ENCODE results near the gene PPP4R3A.
A peak's percentile ranks its signal among the peaks of the same experiment; 100 is the strongest.

The PPP4R3A gene

DNA sequence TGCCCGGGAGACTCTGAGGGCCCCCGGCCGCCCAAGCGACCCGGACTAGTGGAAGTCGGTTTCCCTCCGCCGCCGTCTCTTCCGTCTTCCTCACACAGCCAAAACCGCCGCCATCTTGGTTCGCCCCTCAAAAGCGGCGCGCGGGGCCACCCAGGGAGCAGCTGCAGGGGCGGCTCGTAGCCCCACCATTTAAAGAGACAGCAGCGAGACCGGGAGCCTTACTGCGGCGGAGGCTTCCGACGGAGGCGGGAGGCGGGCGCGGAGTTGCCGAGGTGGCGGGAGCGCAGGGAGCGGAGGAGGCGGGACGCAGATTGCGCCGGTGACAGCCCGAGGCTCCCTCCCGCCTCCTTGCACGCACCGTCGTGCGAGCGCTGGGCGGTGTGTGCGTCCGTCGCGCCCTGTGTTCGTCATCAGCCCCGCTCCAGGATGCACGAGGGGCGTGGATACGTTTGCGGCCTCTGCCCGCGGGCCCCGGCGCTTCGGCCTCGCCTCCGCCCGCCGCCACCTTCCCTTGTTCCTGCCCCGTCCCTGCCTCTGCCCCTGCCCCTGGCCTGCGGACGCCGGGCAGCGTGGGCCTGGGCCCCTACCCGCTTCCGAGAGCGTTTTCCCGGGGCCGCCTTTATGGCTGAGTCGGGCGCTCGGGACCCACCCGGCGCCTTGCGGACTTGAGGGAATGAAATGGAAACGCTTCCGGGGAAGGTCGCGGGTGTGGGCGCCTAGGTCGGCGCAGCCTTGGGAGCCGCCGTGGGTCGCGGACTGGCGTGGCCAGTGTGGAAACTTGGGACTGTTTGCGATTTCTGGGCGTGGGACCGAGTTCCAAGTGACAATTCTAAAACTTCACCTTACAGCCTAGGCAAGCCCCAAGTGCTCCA, at the start of gene PPP4R3A:
Gene PPP4R3A, minus strand, starts transcription at position 140 of the 872 bp plus-strand sequence. CDS start 663 bp downstream, outside the sequence.
- TF ChIP-seq TAF1 (IDR thresholded peaks at IDR 0.05; ENCODE audit: low read depth) (peak; percentile 100), NFIC (IDR thresholded peaks at IDR 0.05) (peak; percentile 9; the same call in 1 of the 2 replicates), TEAD4 (IDR thresholded peaks at IDR 0.05) (no peak), CEBPB (IDR thresholded peaks at IDR 0.05) (no peak), EP300 (IDR thresholded peaks at IDR 0.05; ENCODE audit: borderline replicate concordance) (no peak; the same call in 1 of the 2 replicates), CREB1 (IDR thresholded peaks at IDR 0.05; ENCODE audit: low read depth) (peak; percentile 95), RAD21 (IDR thresholded peaks at IDR 0.05; ENCODE audit: low read depth) (no peak), YY1 (IDR thresholded peaks at IDR 0.05; ENCODE audit: low read depth) (peak; percentile 97), ZBTB7A (IDR thresholded peaks at IDR 0.05; ENCODE audit: low read depth) (no peak), EGR1 (IDR thresholded peaks at IDR 0.05) (peak; percentile 63), TCF12 (IDR thresholded peaks at IDR 0.05; ENCODE audit: low read depth) (peak; percentile 53; the same call in 1 of the 2 replicates), FOXM1 (IDR thresholded peaks at IDR 0.05; ENCODE audit: borderline replicate concordance, low read depth) (0 out of 2 replicates have a peak, but pooled peaks have one; percentile 16)
- TF ChIP-seq, protein P1, sequence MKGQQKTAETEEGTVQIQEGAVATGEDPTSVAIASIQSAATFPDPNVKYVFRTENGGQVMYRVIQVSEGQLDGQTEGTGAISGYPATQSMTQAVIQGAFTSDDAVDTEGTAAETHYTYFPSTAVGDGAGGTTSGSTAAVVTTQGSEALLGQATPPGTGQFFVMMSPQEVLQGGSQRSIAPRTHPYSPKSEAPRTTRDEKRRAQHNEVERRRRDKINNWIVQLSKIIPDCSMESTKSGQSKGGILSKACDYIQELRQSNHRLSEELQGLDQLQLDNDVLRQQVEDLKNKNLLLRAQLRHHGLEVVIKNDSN (IDR thresholded peaks at IDR 0.05) = peak; percentile 26; the same call in 1 of the 2 replicates
- TF ChIP-seq, protein P2, sequence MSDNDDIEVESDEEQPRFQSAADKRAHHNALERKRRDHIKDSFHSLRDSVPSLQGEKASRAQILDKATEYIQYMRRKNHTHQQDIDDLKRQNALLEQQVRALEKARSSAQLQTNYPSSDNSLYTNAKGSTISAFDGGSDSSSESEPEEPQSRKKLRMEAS (IDR thresholded peaks at IDR 0.05) = peak; percentile 91
- TF ChIP-seq, protein P3, sequence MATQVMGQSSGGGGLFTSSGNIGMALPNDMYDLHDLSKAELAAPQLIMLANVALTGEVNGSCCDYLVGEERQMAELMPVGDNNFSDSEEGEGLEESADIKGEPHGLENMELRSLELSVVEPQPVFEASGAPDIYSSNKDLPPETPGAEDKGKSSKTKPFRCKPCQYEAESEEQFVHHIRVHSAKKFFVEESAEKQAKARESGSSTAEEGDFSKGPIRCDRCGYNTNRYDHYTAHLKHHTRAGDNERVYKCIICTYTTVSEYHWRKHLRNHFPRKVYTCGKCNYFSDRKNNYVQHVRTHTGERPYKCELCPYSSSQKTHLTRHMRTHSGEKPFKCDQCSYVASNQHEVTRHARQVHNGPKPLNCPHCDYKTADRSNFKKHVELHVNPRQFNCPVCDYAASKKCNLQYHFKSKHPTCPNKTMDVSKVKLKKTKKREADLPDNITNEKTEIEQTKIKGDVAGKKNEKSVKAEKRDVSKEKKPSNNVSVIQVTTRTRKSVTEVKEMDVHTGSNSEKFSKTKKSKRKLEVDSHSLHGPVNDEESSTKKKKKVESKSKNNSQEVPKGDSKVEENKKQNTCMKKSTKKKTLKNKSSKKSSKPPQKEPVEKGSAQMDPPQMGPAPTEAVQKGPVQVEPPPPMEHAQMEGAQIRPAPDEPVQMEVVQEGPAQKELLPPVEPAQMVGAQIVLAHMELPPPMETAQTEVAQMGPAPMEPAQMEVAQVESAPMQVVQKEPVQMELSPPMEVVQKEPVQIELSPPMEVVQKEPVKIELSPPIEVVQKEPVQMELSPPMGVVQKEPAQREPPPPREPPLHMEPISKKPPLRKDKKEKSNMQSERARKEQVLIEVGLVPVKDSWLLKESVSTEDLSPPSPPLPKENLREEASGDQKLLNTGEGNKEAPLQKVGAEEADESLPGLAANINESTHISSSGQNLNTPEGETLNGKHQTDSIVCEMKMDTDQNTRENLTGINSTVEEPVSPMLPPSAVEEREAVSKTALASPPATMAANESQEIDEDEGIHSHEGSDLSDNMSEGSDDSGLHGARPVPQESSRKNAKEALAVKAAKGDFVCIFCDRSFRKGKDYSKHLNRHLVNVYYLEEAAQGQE (IDR thresholded peaks at IDR 0.05; ENCODE audit: low read depth) = no peak

DNA sequence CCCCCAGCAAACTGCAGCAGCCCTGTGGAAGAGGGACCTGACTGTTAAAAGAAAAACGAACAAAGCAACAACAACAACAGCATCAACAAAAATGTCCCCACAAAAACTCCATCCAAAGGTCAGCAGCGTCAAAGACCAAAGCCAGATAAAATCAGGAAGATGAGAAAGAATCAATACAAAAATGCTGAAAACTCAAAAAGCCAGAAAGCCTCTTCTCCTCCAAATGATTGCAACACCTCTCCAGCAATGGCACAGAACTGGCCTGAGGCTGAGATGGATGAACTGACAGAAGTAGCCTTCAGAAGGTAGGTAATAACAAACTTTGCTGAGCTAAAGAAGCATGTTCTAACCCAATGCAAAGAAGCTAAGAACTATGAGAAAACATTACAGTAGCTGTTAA, 45.4 kb upstream of the PPP4R3A start:
- TF ChIP-seq YY1 (IDR thresholded peaks at IDR 0.05; ENCODE audit: low read depth) = no peak
- TF ChIP-seq, protein P2 (IDR thresholded peaks at IDR 0.05) = no peak
- no peak for TF ChIP-seq TCF12 (IDR thresholded peaks at IDR 0.05; ENCODE audit: low read depth)
- TF ChIP-seq, protein P3 (IDR thresholded peaks at IDR 0.05; ENCODE audit: low read depth) = no peak
- no peak for TF ChIP-seq TEAD4 (IDR thresholded peaks at IDR 0.05)
- no peak for TF ChIP-seq TAF1 (IDR thresholded peaks at IDR 0.05; ENCODE audit: low read depth)
- no peak for TF ChIP-seq FOXM1 (IDR thresholded peaks at IDR 0.05; ENCODE audit: borderline replicate concordance, low read depth)
- no peak for TF ChIP-seq CEBPB (IDR thresholded peaks at IDR 0.05)
- TF ChIP-seq, protein P1 (IDR thresholded peaks at IDR 0.05) = no peak
- no peak for TF ChIP-seq EP300 (IDR thresholded peaks at IDR 0.05; ENCODE audit: borderline replicate concordance)
- no peak for TF ChIP-seq EGR1 (IDR thresholded peaks at IDR 0.05)
- no peak for TF ChIP-seq RAD21 (IDR thresholded peaks at IDR 0.05; ENCODE audit: low read depth)
- TF ChIP-seq NFIC (IDR thresholded peaks at IDR 0.05) = no peak
- TF ChIP-seq CREB1 (IDR thresholded peaks at IDR 0.05; ENCODE audit: low read depth) = no peak
- TF ChIP-seq ZBTB7A (IDR thresholded peaks at IDR 0.05; ENCODE audit: low read depth) = no peak

DNA sequence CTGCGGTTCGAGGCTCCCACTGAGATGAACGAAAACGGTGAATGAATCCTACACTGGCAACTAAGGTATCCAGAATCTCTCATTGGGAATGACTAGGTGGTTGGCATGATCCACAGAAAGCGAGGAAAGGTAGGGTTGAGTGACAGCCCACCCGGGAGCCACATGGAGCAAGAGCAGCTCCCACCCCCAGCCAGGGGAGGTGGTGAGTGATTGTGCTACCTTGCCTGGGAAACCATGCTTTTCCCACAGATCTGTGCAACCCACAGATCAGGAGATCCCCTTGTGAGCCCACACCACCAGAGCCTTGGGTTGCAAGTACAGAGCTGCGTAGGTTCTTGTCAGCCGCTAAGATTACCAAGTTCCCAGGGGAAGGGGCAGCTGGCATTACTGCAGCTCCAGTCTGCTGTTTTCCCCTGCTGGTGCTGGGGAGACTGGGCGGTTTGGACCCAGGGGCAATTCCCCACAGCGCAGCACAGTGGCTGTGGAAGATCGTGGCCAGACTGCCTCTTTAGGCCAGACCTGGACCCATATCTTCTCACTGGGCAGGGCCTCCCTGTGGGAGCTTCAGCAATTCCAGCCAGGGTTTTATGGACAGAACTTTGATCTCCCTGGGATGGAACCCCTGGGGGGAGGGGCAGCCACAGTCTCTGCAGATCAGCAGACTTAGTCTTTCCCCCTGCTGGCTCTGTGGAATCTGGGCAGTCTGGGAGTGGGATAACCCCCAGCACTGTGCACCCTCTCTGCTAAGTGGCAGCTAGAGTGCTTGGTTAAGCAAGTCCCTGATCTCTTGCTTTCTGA, 44.6 kb upstream of the PPP4R3A start:
- TF ChIP-seq TAF1 (IDR thresholded peaks at IDR 0.05; ENCODE audit: low read depth) (no peak), CEBPB (IDR thresholded peaks at IDR 0.05) (no peak), TCF12 (IDR thresholded peaks at IDR 0.05; ENCODE audit: low read depth) (no peak), TEAD4 (IDR thresholded peaks at IDR 0.05) (no peak), ZBTB7A (IDR thresholded peaks at IDR 0.05; ENCODE audit: low read depth) (no peak), YY1 (IDR thresholded peaks at IDR 0.05; ENCODE audit: low read depth) (no peak)
- TF ChIP-seq, protein P1 (IDR thresholded peaks at IDR 0.05) = no peak
- TF ChIP-seq, protein P3 (IDR thresholded peaks at IDR 0.05; ENCODE audit: low read depth) = no peak
- TF ChIP-seq, protein P2 (IDR thresholded peaks at IDR 0.05) = no peak
